ENCODE results near the gene AUTS2.

DNA sequence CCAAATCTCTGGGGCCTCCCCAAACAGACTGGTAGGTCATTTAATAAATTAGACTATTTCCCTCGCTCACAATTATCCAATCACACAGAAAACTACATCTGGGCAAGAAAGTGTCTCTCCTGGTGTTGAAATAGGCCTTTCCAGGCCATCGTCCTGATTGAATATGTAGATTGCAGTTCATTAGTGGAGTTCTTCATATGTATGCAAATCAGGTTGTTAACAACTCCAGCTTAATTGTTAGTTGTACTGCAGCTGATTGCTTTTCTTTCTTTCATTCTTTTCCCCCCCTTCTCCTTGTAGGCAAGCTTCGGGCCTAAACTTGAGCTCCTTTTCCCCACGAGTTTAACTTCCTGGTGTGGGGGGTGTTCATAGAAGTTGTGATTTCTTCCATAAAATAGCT, 1174.6 kb downstream of the AUTS2 start:
- TF ChIP-seq GATA3 (IDR thresholded peaks at IDR 0.05; ENCODE audit: low read depth, low read length) (no peak), GATA2 (IDR thresholded peaks at IDR 0.05; ENCODE audit: low read depth, low read length) (no peak)
